KMS-11 (cell line): ENCODE results near the gene SKAP1.

Experiments
- H2AFZ ChIP-seq: fragments of 200-600 bp; sonication (generic); 2 replicates; pipeline ENCODE4 v1.6.1; 2016; ENCODE audit warnings: antibody characterized with exemption, mixed run types, low read depth
- H3K27ac ChIP-seq: fragments of 200-600 bp; sonication (generic); 2 replicates; pipeline ENCODE4 v1.6.1; 2016; ENCODE audit warnings: mild to moderate bottlenecking, mixed run types
- H3K27me3 ChIP-seq: fragments of 200-600 bp; sonication (generic); 2 replicates; pipeline ENCODE4 v1.6.1; 2017; ENCODE audit warnings: mild to moderate bottlenecking, low read depth, mixed run types, moderate library complexity; ENCODE audit not compliant: insufficient read depth
- H3K36me3 ChIP-seq: fragments of 200-600 bp; sonication (generic); 2 replicates; pipeline ENCODE4 v1.6.1; 2017; ENCODE audit warnings: mild to moderate bottlenecking, mixed run types; ENCODE audit not compliant: insufficient read depth
- H3K4me1 ChIP-seq: fragments of 200-600 bp; sonication (generic); 2 replicates; pipeline ENCODE4 v1.6.1; 2016; ENCODE audit warnings: mild to moderate bottlenecking, low read depth, mixed run types; ENCODE audit not compliant: poor library complexity, severe bottlenecking
- H3K4me2 ChIP-seq: fragments of 200-600 bp; sonication (generic); 2 replicates; pipeline ENCODE4 v1.7.0; 2016; ENCODE audit warnings: mild to moderate bottlenecking, mixed run types
- H3K4me3 ChIP-seq: fragments of 200-600 bp; sonication (generic); IDR thresholded peaks from 2 replicates; pipeline ENCODE4 v1.6.1; 2017; ENCODE audit warnings: low read depth, low read length, mixed read lengths; ENCODE audit not compliant: insufficient read depth
- H3K79me2 ChIP-seq: fragments of 200-600 bp; sonication (generic); 2 replicates; pipeline ENCODE4 v1.6.1; 2016; ENCODE audit warnings: low read depth, mixed run types; ENCODE audit not compliant: insufficient read depth
- H3K9ac ChIP-seq: fragments of 200-600 bp; sonication (generic); 2 replicates; pipeline ENCODE4 v1.6.1; 2016; ENCODE audit warnings: mild to moderate bottlenecking, mixed run types
- H4K20me1 ChIP-seq: fragments of 200-600 bp; sonication (generic); 2 replicates; pipeline ENCODE4 v1.6.1; 2016; ENCODE audit warnings: mild to moderate bottlenecking, mixed run types; ENCODE audit not compliant: insufficient read depth
- CTCF ChIP-seq: fragments of 200-600 bp; sonication (generic); conservative IDR thresholded peaks from 2 replicates; pipeline ENCODE4 v1.6.1; 2017; ENCODE audit warnings: low read depth, mild to moderate bottlenecking, antibody characterized with exemption, low read length, moderate library complexity, mixed read lengths

Gene SKAP1

GRCh38 chr17:48148854-48149786 is 280.9 kb downstream of the SKAP1 start:
- Histone ChIP-seq H3K36me3 (no peaks in the 10 kb centered on the region), H3K27ac (no peak overlapping the region), H3K4me2 (no peak overlapping the region), H2AFZ (no peak overlapping the region), H3K4me1 (peaks cover 6% of the 10 kb centered on the region), H3K9ac (no peak overlapping the region), H4K20me1 (no peaks in the 10 kb centered on the region), H3K4me3 (no peak overlapping the region), H3K27me3 (no peaks in the 10 kb centered on the region), H3K79me2 (no peaks in the 10 kb centered on the region)
- no peak for TF ChIP-seq CTCF

GRCh38 chr17:48148029-48148770 is 281.8 kb downstream of the SKAP1 start:
- no peak overlapping the region for H3K4me3 ChIP-seq
- H3K36me3 ChIP-seq = no peaks in the 10 kb centered on the region
- no peak overlapping the region for H3K9ac ChIP-seq
- no peaks in the 10 kb centered on the region for H4K20me1 ChIP-seq
- H3K4me1 ChIP-seq = peaks cover 6% of the 10 kb centered on the region
- no peaks in the 10 kb centered on the region for H3K79me2 ChIP-seq
- no peak overlapping the region for H3K4me2 ChIP-seq
- no peak overlapping the region for H2AFZ ChIP-seq
- H3K27ac ChIP-seq = no peak overlapping the region
- no peaks in the 10 kb centered on the region for H3K27me3 ChIP-seq
- no peak for TF ChIP-seq CTCF

- no peak overlapping the region for H3K4me2 ChIP-seq
- no peak overlapping the region for H2AFZ ChIP-seq
- no peaks in the 10 kb centered on the region for H3K79me2 ChIP-seq
- no peaks in the 10 kb centered on the region for H4K20me1 ChIP-seq
- H3K27me3 ChIP-seq = no peaks in the 10 kb centered on the region
- H3K4me1 ChIP-seq = peaks cover 6% of the 10 kb centered on the region
- H3K27ac ChIP-seq = no peak overlapping the region
- no peak for TF ChIP-seq CTCF
- no peaks in the 10 kb centered on the region for H3K36me3 ChIP-seq
- no peak overlapping the region for H3K9ac ChIP-seq
- no peak overlapping the region for H3K4me3 ChIP-seq
These were observed 284.8 kb downstream of the SKAP1 start for GRCh38 chr17:48144976-48145798.

- Histone ChIP-seq H3K4me1 (peaks cover 6% of the 10 kb centered on the region), H3K36me3 (no peaks in the 10 kb centered on the region), H2AFZ (no peak overlapping the region), H4K20me1 (no peaks in the 10 kb centered on the region), H3K9ac (no peak overlapping the region), H3K4me3 (no peak overlapping the region), H3K27me3 (no peaks in the 10 kb centered on the region), H3K27ac (no peak overlapping the region), H3K79me2 (no peaks in the 10 kb centered on the region), H3K4me2 (no peak overlapping the region)
- TF ChIP-seq CTCF = no peak
These were observed 285.8 kb downstream of the SKAP1 start for GRCh38 chr17:48144231-48144630.
